CD4-positive, alpha-beta T cell treated with Interferon alpha-2 for 1 hour (primary cell): ENCODE results near the gene SLC13A4.
"Not testable (repeated sequence)": the region's sequence is repeated elsewhere in the genome, so short reads cannot be mapped to it uniquely, and the experiment has no call there.

Experiments
- DNase-seq, 2 donors: peaks; one replicate each; pipeline ENCODE4 v3.0.0-alpha.2; 2020 to 2022

Gene SLC13A4

GRCh38 chr7:135659159-135659846 is 68.7 kb downstream of the SLC13A4 start:
- DNase-seq = no peak

- DNase-seq = no peak
These were observed 69.4 kb downstream of the SLC13A4 start for GRCh38 chr7:135658564-135658963.

GRCh38 chr7:135653340-135654080 is 74.5 kb downstream of the SLC13A4 start:
- DNase-seq = no peak

- peak in 1 of 2 donors; percentile 12 for DNase-seq
These were observed 77.0 kb downstream of the SLC13A4 start for GRCh38 chr7:135650831-135651573.

GRCh38 chr7:135648235-135648634 is 79.8 kb downstream of the SLC13A4 start:
- no peak for DNase-seq

- no peak for DNase-seq
These were observed 80.2 kb downstream of the SLC13A4 start for GRCh38 chr7:135647755-135648154.

- peak; percentile 10 to 62 for DNase-seq
These were observed 82.6 kb downstream of the SLC13A4 start for GRCh38 chr7:135645296-135645904.

- DNase-seq = no peak
These were observed 83.3 kb downstream of the SLC13A4 start for GRCh38 chr7:135644729-135645128.

- no peak for DNase-seq
These were observed 83.8 kb downstream of the SLC13A4 start for GRCh38 chr7:135644154-135644553.

- not testable (repeated sequence) for DNase-seq
These were observed 88.3 kb downstream of the SLC13A4 start for GRCh38 chr7:135639690-135640089.

- no peak for DNase-seq
These were observed 93.7 kb downstream of the SLC13A4 start for GRCh38 chr7:135634191-135634878.
